CD8-positive, alpha-beta memory T cell (primary cell): Measurements from ENCODE around the gene ACTG1. TPM values are rescaled to one million over a fixed set of nuclear protein-coding genes. Genes with fewer than 3 reads are reported as not detected.

Experiments
- CTCF ChIA-PET: fragments of 350-600 bp; sonication (Branson Sonifier 250); formaldehyde crosslinking; loops from one replicate; lab custom pipeline; 2021; ENCODE audit warnings: antibody characterized with exemption; lab: Charles Lee
- POLR2A ChIA-PET: fragments of 350-600 bp; sonication (Branson Sonifier 250); formaldehyde crosslinking; loops from one replicate; lab custom pipeline; 2021; ENCODE audit warnings: antibody characterized with exemption; lab: Charles Lee
- DNase-seq, 5 donors: peaks; one replicate each; pipeline versions ENCODE4 v3.0.0 to v3.0.0-alpha.2; 2020 to 2022; ENCODE audit warnings: mixed read lengths in 1 of 5
- H3K27ac ChIP-seq: one replicate; pipeline ENCODE4 v1.7.0; 2013; ENCODE audit warnings: low read depth, mild to moderate bottlenecking, low read length, moderate library complexity
- H3K27me3 ChIP-seq: 2 replicates; pipeline ENCODE4 v1.7.0; 2013; ENCODE audit warnings: low read length, mild to moderate bottlenecking; ENCODE audit not compliant: insufficient read depth, poor library complexity, severe bottlenecking
- H3K36me3 ChIP-seq: 2 replicates; pipeline ENCODE4 v1.7.0; 2013; ENCODE audit warnings: mild to moderate bottlenecking, low read length, moderate library complexity; ENCODE audit not compliant: insufficient read depth
- H3K4me1 ChIP-seq: 2 replicates; pipeline ENCODE4 v1.7.0; 2013; ENCODE audit warnings: mild to moderate bottlenecking, low read length, moderate library complexity; ENCODE audit not compliant: insufficient read depth
- H3K4me3 ChIP-seq: 2 replicates; pipeline ENCODE4 v1.7.0; 2013; ENCODE audit warnings: mild to moderate bottlenecking, low read length
- H3K9me3 ChIP-seq: 2 replicates; pipeline ENCODE4 v1.7.0; 2013; ENCODE audit warnings: mild to moderate bottlenecking, low read length
- H3K27ac Mint-ChIP-seq, 8 donors: one replicate each; pipeline ENCODE4 v1.8.0; 2020 to 2021; ENCODE audit warnings: mixed read lengths in 8 of 8, mild to moderate bottlenecking in 6 of 8, inconsistent platforms in 3 of 8, moderate library complexity in 3 of 8
- H3K27me3 Mint-ChIP-seq, 2 donors: one replicate each; pipeline ENCODE4 v1.8.0; 2020 to 2021; ENCODE audit warnings: mixed read lengths in 2 of 2, mild to moderate bottlenecking in 1 of 2, moderate library complexity in 1 of 2
- H3K36me3 Mint-ChIP-seq, 3 donors: one replicate each; pipeline ENCODE4 v1.8.0; 2020 to 2021; ENCODE audit warnings: mixed read lengths in 3 of 3, inconsistent platforms in 1 of 3, mild to moderate bottlenecking in 1 of 3
- H3K4me1 Mint-ChIP-seq, 3 donors: one replicate each; pipeline ENCODE4 v1.8.0; 2020 to 2021; ENCODE audit warnings: mixed read lengths in 3 of 3, inconsistent platforms in 1 of 3, mild to moderate bottlenecking in 1 of 3
- H3K4me3 Mint-ChIP-seq, 7 donors: one replicate each; pipeline ENCODE4 v1.8.0; 2020 to 2021; ENCODE audit warnings: mixed read lengths in 7 of 7, mild to moderate bottlenecking in 6 of 7, moderate library complexity in 4 of 7, inconsistent platforms in 2 of 7
- H3K9me3 Mint-ChIP-seq, 5 donors: one replicate each; pipeline ENCODE4 v1.8.0; 2020 to 2022; ENCODE audit warnings: mixed read lengths in 5 of 5, mild to moderate bottlenecking in 3 of 5, moderate library complexity in 2 of 5, inconsistent platforms in 1 of 5
- polyA plus RNA-seq: library from polyadenylated mRNA; unstranded; fragments of 300-500 nt; fragmentation: Illumina TruSeq; gene quantifications from one replicate; pipeline ENCODE4 v1.2.3, GENCODE V29; 2021
- total RNA-seq, 2 experiments: library from RNA; stranded (reverse); gene quantifications; one replicate each; pipeline ENCODE4 v1.2.3, GENCODE V29; 2021

The ACTG1 gene
- total and polyA plus RNA-seq, 3 experiments from 2014 or later, result 1,950 to 5,190 (median 5,175) TPM

DNA sequence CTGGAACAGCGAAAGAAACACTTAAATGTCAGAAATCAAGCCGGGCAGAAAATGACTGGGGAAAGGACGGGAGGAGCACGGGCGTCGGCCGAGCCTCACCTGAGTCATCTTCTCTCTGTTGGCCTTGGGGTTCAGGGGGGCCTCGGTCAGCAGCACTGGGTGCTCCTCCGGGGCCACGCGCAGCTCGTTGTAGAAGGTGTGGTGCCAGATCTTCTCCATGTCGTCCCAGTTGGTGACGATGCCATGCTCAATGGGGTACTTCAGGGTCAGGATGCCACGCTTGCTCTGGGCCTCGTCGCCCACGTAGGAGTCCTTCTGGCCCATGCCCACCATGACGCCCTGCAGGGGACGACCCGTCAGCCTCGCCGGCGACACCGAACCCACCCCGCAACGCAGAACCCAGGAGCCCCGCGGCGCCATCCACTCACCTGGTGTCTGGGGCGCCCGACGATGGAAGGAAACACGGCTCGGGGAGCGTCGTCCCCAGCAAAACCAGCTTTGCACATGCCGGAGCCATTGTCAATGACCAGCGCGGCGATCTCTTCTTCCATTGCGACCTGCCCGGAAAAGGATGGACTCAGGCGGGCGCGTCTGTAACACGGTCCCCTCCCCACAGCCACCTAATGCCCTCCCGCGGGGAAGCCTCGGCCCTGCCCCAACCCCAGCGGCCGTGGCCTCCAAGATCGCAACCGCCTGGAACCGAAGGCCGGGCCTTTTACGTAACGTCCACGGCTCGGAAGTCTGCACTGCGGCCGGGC is 616 bp downstream of the ACTG1 start:
- ChIA-PET POLR2A (interaction anchor here (0.5 to 2.0 kb wide), 4 partner anchors 27 to 275 kb away, joined by 3 to 9 read pairs (median 8); partner anchors contain the start of genes FAAP100, NDUFAF8 and TEPSIN), CTCF (interaction anchor here (1.8 to 2.1 kb wide), 2 partner anchors 28 to 40 kb away, joined by 6 to 8 read pairs; partner anchors contain the start of gene FAAP100)
- peaks cover 0 to 15% of the 10 kb centered on the region in 2 donors for H3K27me3 Mint-ChIP-seq
- peaks cover 35% of the 10 kb centered on the region for H3K4me1 ChIP-seq
- peak in 4 of 5 donors; percentile 31 to 58 (median 41) for DNase-seq
- H3K27ac ChIP-seq, result peak overlapping the region; percentile 85
- H3K9me3 ChIP-seq, result no peaks in the 10 kb centered on the region
- peak overlapping the region; percentile 92 for H3K4me3 ChIP-seq
- peaks cover 33% of the 10 kb centered on the region for H3K36me3 ChIP-seq
- peaks cover 30 to 42% (median 32%) of the 10 kb centered on the region in 3 donors for H3K36me3 Mint-ChIP-seq
- peaks cover 0 to 1% (median 0%) of the 10 kb centered on the region in 5 donors for H3K9me3 Mint-ChIP-seq
- H3K4me1 Mint-ChIP-seq, result peaks cover 48 to 74% (median 59%) of the 10 kb centered on the region in 3 donors
- no peaks in the 10 kb centered on the region for H3K27me3 ChIP-seq
- peak overlapping the region; percentile 90 to 98 (median 96) for H3K27ac Mint-ChIP-seq
- H3K4me3 Mint-ChIP-seq, result peak overlapping the region; percentile 93 to 99 (median 98)

DNA sequence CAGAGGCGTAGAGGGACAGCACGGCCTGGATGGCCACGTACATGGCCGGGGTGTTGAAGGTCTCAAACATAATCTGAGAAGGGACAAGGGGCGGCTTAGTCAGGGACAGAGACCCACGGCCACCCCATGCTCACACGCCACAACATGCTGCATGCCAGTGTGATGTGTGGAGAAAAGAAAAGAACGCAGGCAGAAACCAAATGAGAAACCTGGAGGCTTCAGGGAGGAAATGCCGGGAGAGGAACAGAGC is 1.1 kb downstream of the ACTG1 start:
- no peak for DNase-seq
- Mint-ChIP-seq H3K27ac (peak overlapping the region; percentile 90 to 98 (median 96)), H3K36me3 (peaks cover 30 to 42% (median 32%) of the 10 kb centered on the region in 3 donors), H3K4me1 (peaks cover 46 to 69% (median 56%) of the 10 kb centered on the region in 3 donors), H3K9me3 (peaks cover 0 to 1% (median 0%) of the 10 kb centered on the region in 5 donors), H3K4me3 (peak overlapping the region; percentile 93 to 99 (median 98)), H3K27me3 (peaks cover 0 to 15% of the 10 kb centered on the region in 2 donors)
- Histone ChIP-seq H3K4me1 (peaks cover 32% of the 10 kb centered on the region), H3K9me3 (no peaks in the 10 kb centered on the region), H3K27ac (peak overlapping the region; percentile 85), H3K36me3 (peaks cover 33% of the 10 kb centered on the region), H3K27me3 (no peaks in the 10 kb centered on the region), H3K4me3 (peak overlapping the region; percentile 92)
- CTCF ChIA-PET, result interaction anchor here (1.8 to 2.1 kb wide), 2 partner anchors 27 to 41 kb away, joined by 6 to 8 read pairs; partner anchors contain the start of gene FAAP100
- POLR2A ChIA-PET, result interaction anchor here (1.3 to 2.0 kb wide), 2 partner anchors 41 to 273 kb away, joined by 8 to 9 read pairs; partner anchors contain the start of genes FAAP100, NDUFAF8 and TEPSIN

DNA sequence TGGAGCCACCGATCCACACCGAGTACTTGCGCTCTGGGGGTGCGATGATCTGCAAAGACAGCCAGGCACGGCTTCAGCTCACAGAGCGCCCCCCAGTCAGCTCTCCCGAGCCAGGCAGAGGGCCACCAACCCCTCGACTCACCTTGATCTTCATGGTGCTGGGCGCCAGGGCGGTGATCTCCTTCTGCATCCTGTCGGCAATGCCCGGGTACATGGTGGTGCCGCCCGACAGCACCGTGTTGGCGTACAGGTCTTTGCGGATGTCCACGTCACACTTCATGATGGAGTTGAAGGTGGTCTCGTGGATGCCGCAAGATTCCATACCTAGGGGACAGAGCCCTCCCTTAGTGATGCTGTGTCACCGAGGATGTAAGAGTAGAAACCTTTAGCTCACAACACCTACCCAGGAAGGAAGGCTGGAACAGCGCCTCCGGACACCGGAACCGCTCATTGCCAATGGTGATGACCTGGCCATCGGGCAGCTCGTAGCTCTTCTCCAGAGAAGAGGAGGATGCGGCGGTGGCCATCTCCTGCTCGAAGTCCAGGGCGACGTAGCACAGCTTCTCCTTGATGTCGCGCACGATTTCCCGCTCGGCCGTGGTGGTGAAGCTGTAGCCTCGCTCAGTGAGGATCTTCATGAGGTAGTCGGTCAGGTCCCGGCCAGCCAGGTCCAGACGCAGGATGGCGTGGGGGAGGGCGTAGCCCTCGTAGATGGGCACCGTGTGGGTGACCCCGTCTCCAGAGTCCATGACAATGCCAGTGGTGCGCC is 1.6 kb downstream of the ACTG1 start:
- peaks cover 30 to 42% (median 32%) of the 10 kb centered on the region in 3 donors for H3K36me3 Mint-ChIP-seq
- ChIA-PET POLR2A (interaction anchor here (0.8 to 1.4 kb wide), 3 partner anchors 23 to 42 kb away, joined by 3 to 8 read pairs (median 3); partner anchors contain the start of gene FAAP100), CTCF (interaction anchor here (1.8 to 2.1 kb wide), 2 partner anchors 27 to 41 kb away, joined by 6 to 8 read pairs; partner anchors contain the start of gene FAAP100)
- peaks cover 0 to 15% of the 10 kb centered on the region in 2 donors for H3K27me3 Mint-ChIP-seq
- Histone ChIP-seq H3K36me3 (peaks cover 33% of the 10 kb centered on the region), H3K27me3 (no peaks in the 10 kb centered on the region), H3K27ac (peak overlapping the region; percentile 85), H3K4me3 (peak overlapping the region; percentile 92), H3K9me3 (no peaks in the 10 kb centered on the region), H3K4me1 (peaks cover 26% of the 10 kb centered on the region)
- DNase-seq, result peak in 4 of 5 donors; percentile 28 to 70 (median 58)
- H3K4me3 Mint-ChIP-seq, result peak overlapping the region; percentile 93 to 99 (median 98)
- H3K27ac Mint-ChIP-seq, result peak overlapping the region; percentile 90 to 98 (median 96)
- H3K4me1 Mint-ChIP-seq, result peaks cover 40 to 64% (median 51%) of the 10 kb centered on the region in 3 donors
- peaks cover 0 to 1% (median 0%) of the 10 kb centered on the region in 5 donors for H3K9me3 Mint-ChIP-seq

DNA sequence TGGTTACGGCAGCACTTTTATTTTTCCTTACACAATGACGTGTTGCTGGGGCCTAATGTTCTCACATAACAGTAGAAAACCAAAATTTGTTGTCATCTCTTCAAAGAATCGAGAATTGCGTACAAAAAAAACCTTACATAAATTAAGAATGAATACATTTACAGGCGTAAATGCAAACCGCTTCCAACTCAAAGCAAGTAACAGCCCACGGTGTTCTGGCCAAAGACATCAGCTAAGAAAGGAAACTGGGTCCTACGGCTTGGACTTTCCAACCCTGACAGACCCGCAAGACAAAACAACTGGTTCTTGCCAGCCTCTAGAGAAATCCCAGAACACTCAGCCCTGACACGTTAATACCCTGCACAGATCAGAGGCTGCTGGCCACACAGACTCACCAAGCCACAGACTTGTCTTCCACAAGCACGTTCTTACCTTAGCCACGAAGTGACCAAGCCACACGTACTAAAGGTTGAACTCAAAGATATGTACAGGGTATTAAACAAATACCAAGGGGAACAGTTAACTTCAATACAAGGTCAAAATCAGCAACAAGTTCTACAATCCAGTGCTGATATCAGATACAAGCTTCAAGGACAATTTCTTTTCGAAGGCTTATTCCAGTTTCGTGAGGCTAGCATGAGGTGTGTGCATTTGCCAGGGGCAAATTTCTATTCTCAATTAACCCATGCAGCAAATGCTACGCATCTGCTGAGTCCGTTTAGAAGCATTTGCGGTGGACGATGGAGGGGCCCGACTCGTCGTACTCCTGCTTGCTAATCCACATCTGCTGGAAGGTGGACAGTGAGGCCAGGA is 2.4 kb downstream of the ACTG1 start:
- peak overlapping the region; percentile 90 to 98 (median 96) for H3K27ac Mint-ChIP-seq
- peaks cover 19% of the 10 kb centered on the region for H3K4me1 ChIP-seq
- peaks cover 33% of the 10 kb centered on the region for H3K36me3 ChIP-seq

DNA sequence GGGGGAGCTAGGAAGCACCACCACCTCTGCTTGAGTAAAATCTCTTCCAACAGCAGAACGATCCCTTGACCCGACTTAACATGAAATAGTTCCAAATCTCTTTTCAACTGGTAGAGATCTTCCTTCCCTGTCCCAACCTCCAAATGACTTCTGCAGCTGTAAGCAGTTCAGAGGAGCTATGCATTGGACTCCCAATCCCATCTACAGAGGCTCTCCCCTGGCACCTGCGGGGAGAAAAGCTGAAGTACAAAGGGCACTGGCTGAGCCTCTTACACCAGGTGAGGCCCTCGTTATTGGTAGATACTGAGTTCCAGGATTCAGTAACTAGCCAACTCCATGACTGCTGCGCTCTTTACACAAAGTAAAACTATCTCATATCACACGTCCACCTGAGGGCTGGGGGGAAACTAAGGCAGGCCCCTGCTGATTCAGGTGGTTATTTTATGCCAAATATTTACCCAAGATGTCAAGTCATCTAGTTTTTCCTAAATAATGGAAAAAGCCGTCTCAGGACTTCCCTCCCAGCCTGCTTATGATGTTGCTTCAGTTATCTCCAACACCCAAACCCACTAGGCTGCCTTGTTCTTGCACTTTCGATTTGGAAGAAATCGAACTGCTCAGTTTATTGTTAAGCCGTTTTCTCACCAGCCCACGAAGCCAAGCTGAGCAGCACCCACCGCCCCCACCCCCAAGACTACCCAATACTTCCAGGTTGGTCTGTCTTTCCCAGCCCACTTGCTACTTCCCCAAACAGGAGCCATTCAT is 3.2 kb downstream of the ACTG1 start:
- H3K36me3 ChIP-seq, result peaks cover 33% of the 10 kb centered on the region
- POLR2A ChIA-PET, result interaction anchor here (0.9 to 1.3 kb wide), 4 partner anchors 9 to 112 kb away, joined by 3 to 6 read pairs (median 5); partner anchors contain the start of gene FAAP100
- H3K4me3 ChIP-seq, result peak overlapping the region; percentile 92
- H3K9me3 Mint-ChIP-seq, result peaks cover 0 to 1% (median 0%) of the 10 kb centered on the region in 5 donors
- peak in 2 of 5 donors; percentile 49 to 56 for DNase-seq
- peaks cover 19% of the 10 kb centered on the region for H3K4me1 ChIP-seq
- peaks cover 30 to 41% (median 32%) of the 10 kb centered on the region in 3 donors for H3K36me3 Mint-ChIP-seq
- peaks cover 0 to 15% of the 10 kb centered on the region in 2 donors for H3K27me3 Mint-ChIP-seq
- H3K9me3 ChIP-seq, result no peaks in the 10 kb centered on the region
- H3K27me3 ChIP-seq, result no peaks in the 10 kb centered on the region
- CTCF ChIA-PET, result interaction anchor here (2.7 to 2.8 kb wide), 2 partner anchors 24 to 218 kb away, joined by 7 to 10 read pairs; no protein-coding TSS in a partner anchor
- H3K4me1 Mint-ChIP-seq, result peaks cover 34 to 55% (median 41%) of the 10 kb centered on the region in 3 donors
- H3K27ac Mint-ChIP-seq, result peak overlapping the region; percentile 90 to 98 (median 96)
- H3K27ac ChIP-seq, result peak overlapping the region; percentile 85
- H3K4me3 Mint-ChIP-seq, result peak overlapping the region; percentile 93 to 99 (median 98)

More for the DNA sequence above, 2.4 kb downstream of the ACTG1 start:
- Mint-ChIP-seq H3K4me1 (peaks cover 34 to 56% (median 43%) of the 10 kb centered on the region in 3 donors), H3K9me3 (peaks cover 0 to 1% (median 0%) of the 10 kb centered on the region in 5 donors), H3K36me3 (peaks cover 30 to 41% (median 32%) of the 10 kb centered on the region in 3 donors), H3K27me3 (peaks cover 0 to 15% of the 10 kb centered on the region in 2 donors), H3K4me3 (peak overlapping the region; percentile 93 to 99 (median 98))
- Histone ChIP-seq H3K9me3 (no peaks in the 10 kb centered on the region), H3K27me3 (no peaks in the 10 kb centered on the region), H3K4me3 (peak overlapping the region; percentile 92), H3K27ac (peak overlapping the region; percentile 85)
- CTCF ChIA-PET, result interaction anchor here (1.8 to 2.8 kb wide), 3 partner anchors 26 to 219 kb away, joined by 6 to 8 read pairs (median 7); partner anchors contain the start of gene FAAP100
- POLR2A ChIA-PET, result interaction anchor here (0.8 to 1.4 kb wide), 4 partner anchors 9 to 42 kb away, joined by 3 to 8 read pairs (median 4); partner anchors contain the start of gene FAAP100
- DNase-seq, result no peak

DNA sequence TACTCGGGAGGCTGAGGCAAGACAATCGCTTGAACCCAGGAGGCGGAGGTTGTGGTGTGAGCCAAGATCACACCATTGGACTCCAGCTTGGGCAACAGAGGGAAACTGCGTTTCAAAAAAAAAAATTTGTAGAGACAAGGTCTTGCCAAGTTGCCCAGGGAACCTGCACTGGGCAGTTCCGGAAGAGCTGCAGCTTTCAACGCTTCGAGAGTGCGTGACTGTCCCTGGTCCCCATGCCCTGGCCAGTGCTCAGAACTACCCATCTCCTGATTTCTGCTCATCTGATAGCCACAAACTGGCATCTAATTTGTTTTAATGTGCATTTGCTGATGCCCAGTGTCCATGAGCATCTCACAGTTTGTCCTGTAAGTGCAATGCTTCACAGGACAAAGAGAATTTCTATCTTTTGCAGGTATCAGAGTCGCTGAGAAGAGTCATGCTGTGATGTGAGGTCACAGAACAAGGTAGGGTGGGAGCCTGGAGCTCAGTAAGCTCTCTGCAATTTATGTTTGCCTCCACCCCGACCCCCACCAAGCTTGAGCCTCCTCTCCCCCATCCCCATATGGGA is 3.9 kb downstream of the ACTG1 start:
- ChIA-PET POLR2A (interaction anchor here (1.0 to 1.3 kb wide), 3 partner anchors 44 to 111 kb away, joined by 3 to 6 read pairs (median 6); partner anchors contain the start of gene FAAP100), CTCF (interaction anchor here (2.7 to 2.8 kb wide), 2 partner anchors 24 to 217 kb away, joined by 7 to 10 read pairs; no protein-coding TSS in a partner anchor)
- peak overlapping the region; percentile 92 for H3K4me3 ChIP-seq
- Mint-ChIP-seq H3K27me3 (peaks cover 0 to 15% of the 10 kb centered on the region in 2 donors), H3K27ac (peak overlapping the region; percentile 90 to 98 (median 96)), H3K4me3 (peak overlapping the region; percentile 93 to 99 (median 98)), H3K36me3 (peaks cover 30 to 41% (median 32%) of the 10 kb centered on the region in 3 donors), H3K9me3 (peaks cover 0 to 1% (median 0%) of the 10 kb centered on the region in 5 donors), H3K4me1 (peaks cover 34 to 53% (median 41%) of the 10 kb centered on the region in 3 donors)
- peaks cover 19% of the 10 kb centered on the region for H3K4me1 ChIP-seq
- DNase-seq, result no peak
- peaks cover 33% of the 10 kb centered on the region for H3K36me3 ChIP-seq
- H3K27me3 ChIP-seq, result no peaks in the 10 kb centered on the region
- H3K9me3 ChIP-seq, result no peaks in the 10 kb centered on the region
- peak overlapping the region; percentile 85 for H3K27ac ChIP-seq
